H1 (cell line): ENCODE data around the gene RERE. TPM values are rescaled to one million over a fixed set of nuclear protein-coding genes. Genes with fewer than 3 reads are reported as not detected.

Experiments
- CTCF ChIA-PET: fragments of 300-600 bp; sonication (Branson Sonifier 250); formaldehyde crosslinking; loops from one replicate; lab custom pipeline; 2021; ENCODE audit not compliant: partially characterized antibody; lab: Charles Lee
- POLR2A ChIA-PET: fragments of 300-600 bp; sonication (Branson Sonifier 250); formaldehyde crosslinking; loops from one replicate; lab custom pipeline; 2021; ENCODE audit warnings: inconsistent platforms; ENCODE audit not compliant: partially characterized antibody; lab: Charles Lee
- DNase-seq, 2 experiments: peaks; one replicate each; pipeline versions ENCODE4 v3.0.0 to v3.0.0-alpha.2; 2010 to 2022; ENCODE audit warnings: low spot score in 2 of 2, low read depth in 1 of 2, mixed read lengths in 1 of 2
- FAIRE-seq: peaks from 2 replicates; lab custom pipeline; 2011; peaks lifted over from hg19 to GRCh38; lab: Jason Lieb, UNC
- H2AFZ ChIP-seq: 2 replicates; pipeline ENCODE4 v1.8.1; 2012; ENCODE audit warnings: low read length, inconsistent platforms
- H2AK5ac ChIP-seq: 2 replicates; pipeline ENCODE4 v1.6.1; 2013; ENCODE audit warnings: low read depth, low read length
- H2BK120ac ChIP-seq: replicated peaks from 2 replicates; pipeline ENCODE3; 2013; ENCODE audit warnings: low read depth, low read length, inconsistent platforms
- H2BK12ac ChIP-seq: 2 replicates; pipeline ENCODE4 v1.6.1; 2013; ENCODE audit warnings: low read depth, low read length
- H2BK15ac ChIP-seq: 2 replicates; pipeline ENCODE4 v1.6.1; 2013; ENCODE audit warnings: low read length
- H2BK20ac ChIP-seq: 2 replicates; pipeline ENCODE4 v1.6.1; 2013; ENCODE audit warnings: low read length
- H2BK5ac ChIP-seq: 2 replicates; pipeline ENCODE4 v1.6.1; 2013; ENCODE audit warnings: low read depth, low read length
- H3K14ac ChIP-seq: 2 replicates; pipeline ENCODE4 v1.6.1; 2013; ENCODE audit warnings: inconsistent platforms; ENCODE audit not compliant: insufficient read length
- H3K18ac ChIP-seq: 2 replicates; pipeline ENCODE4 v1.6.1; 2013; ENCODE audit warnings: low read length; ENCODE audit errors: extremely low read depth
- H3K23ac ChIP-seq: 2 replicates; pipeline ENCODE4 v1.6.1; 2013; ENCODE audit warnings: inconsistent platforms; ENCODE audit not compliant: insufficient read length
- H3K23me2 ChIP-seq: 2 replicates; pipeline ENCODE4 v1.6.1; 2013; ENCODE audit warnings: low read depth, low read length
- H3K27ac ChIP-seq: 2 replicates; pipeline ENCODE4 v1.6.1; 2011; ENCODE audit warnings: low read depth, low read length, inconsistent platforms
- H3K27me3 ChIP-seq, 4 experiments: replicated peaks in 1 of 4; 1 replicate in 1 of 4; 2 replicates in 3 of 4; pipeline versions ENCODE4 v1.6.1 to v1.8.1; 2011 to 2013; ENCODE audit warnings: low read length in 3 of 4, mild to moderate bottlenecking in 3 of 4, inconsistent platforms in 2 of 4, mixed read lengths in 2 of 4, moderate library complexity in 1 of 4; ENCODE audit not compliant: control insufficient read depth in 3 of 4, insufficient read depth in 3 of 4; ENCODE audit errors: extremely low read depth in 1 of 4
- H3K36me3 ChIP-seq, 4 experiments: 2 replicates each; pipeline versions ENCODE4 v1.6.1 to v1.8.1; 2011 to 2013; ENCODE audit warnings: mild to moderate bottlenecking in 4 of 4, low read length in 3 of 4, moderate library complexity in 2 of 4, control low read depth in 1 of 4, inconsistent platforms in 1 of 4; ENCODE audit not compliant: insufficient read depth in 4 of 4, control insufficient read depth in 2 of 4
- H3K4ac ChIP-seq: replicated peaks from 2 replicates; pipeline ENCODE3; 2013; ENCODE audit warnings: low read length, low read depth, mixed read lengths, inconsistent platforms; ENCODE audit not compliant: insufficient read length
- H3K4me1 ChIP-seq, 4 experiments: replicated peaks in 1 of 4; 1 replicate in 1 of 4; 2 replicates in 3 of 4; pipeline versions ENCODE4 v1.6.1 to v1.8.1; 2011 to 2013; ENCODE audit warnings: low read length in 3 of 4, inconsistent platforms in 2 of 4, mixed read lengths in 1 of 4; ENCODE audit not compliant: insufficient read depth in 4 of 4, control insufficient read depth in 3 of 4
- H3K4me2 ChIP-seq, 2 experiments: 2 replicates each; pipeline versions ENCODE4 v1.6.1 to v1.8.1; 2011 to 2013; ENCODE audit warnings: low read depth in 2 of 2, low read length in 2 of 2, control low read depth in 1 of 2, inconsistent platforms in 1 of 2, mild to moderate bottlenecking in 1 of 2; ENCODE audit not compliant: insufficient read depth in 1 of 2
- H3K4me3 ChIP-seq, 4 experiments: fragments of 200-600, 300-600 bp in 1 of 4; sonication (generic), shearing (Covaris generic), sonication (Bioruptor Twin) in 1 of 4; 2 replicates each; pipeline versions ENCODE4 v1.5.1 to v1.8.1; 2011 to 2016; ENCODE audit warnings: low read length in 4 of 4, low read depth in 3 of 4, control low read depth in 2 of 4, inconsistent platforms in 2 of 4, mild to moderate bottlenecking in 2 of 4, mixed read lengths in 1 of 4, moderate library complexity in 1 of 4; ENCODE audit not compliant: insufficient read depth in 2 of 4; ENCODE audit errors: extremely low read depth in 1 of 4
- H3K56ac ChIP-seq: replicated peaks from 2 replicates; pipeline ENCODE3; 2013; ENCODE audit warnings: low read depth, mild to moderate bottlenecking, mixed read lengths, low read length, inconsistent platforms; ENCODE audit not compliant: insufficient read length
- H3K79me1 ChIP-seq: 2 replicates; pipeline ENCODE4 v1.6.1; 2013; ENCODE audit warnings: low read depth, low read length, control low read depth
- H3K79me2 ChIP-seq, 2 experiments: 2 replicates each; pipeline versions ENCODE4 v1.6.1 to v1.8.1; 2012 to 2013; ENCODE audit warnings: low read length in 2 of 2, mild to moderate bottlenecking in 2 of 2, inconsistent platforms in 1 of 2; ENCODE audit not compliant: insufficient read depth in 2 of 2, control insufficient read depth in 1 of 2
- H3K9ac ChIP-seq, 4 experiments: replicated peaks in 1 of 4; 1 replicate in 1 of 4; 2 replicates in 3 of 4; pipeline versions ENCODE4 v1.6.1 to v1.8.1; 2011 to 2013; ENCODE audit warnings: low read depth in 3 of 4, low read length in 3 of 4, control low read depth in 2 of 4, mild to moderate bottlenecking in 2 of 4, moderate library complexity in 2 of 4, inconsistent platforms in 1 of 4; ENCODE audit errors: extremely low read depth in 1 of 4
- H3K9me3 ChIP-seq, 2 experiments: 2 replicates each; pipeline versions ENCODE4 v1.6.1 to v1.8.1; 2012 to 2013; ENCODE audit warnings: mild to moderate bottlenecking in 2 of 2, moderate library complexity in 2 of 2, control low read depth in 1 of 2, inconsistent platforms in 1 of 2, low read depth in 1 of 2, low read length in 1 of 2, mixed read lengths in 1 of 2; ENCODE audit not compliant: insufficient read depth in 2 of 2
- H4K20me1 ChIP-seq, 2 experiments: replicated peaks in 1 of 2; 2 replicates each; pipeline versions ENCODE3 to v1.8.1; 2011 to 2013; ENCODE audit warnings: inconsistent platforms in 2 of 2, low read length in 2 of 2, mild to moderate bottlenecking in 1 of 2; ENCODE audit not compliant: insufficient read depth in 2 of 2, control insufficient read depth in 1 of 2
- H4K5ac ChIP-seq: 2 replicates; pipeline ENCODE4 v1.6.1; 2013; ENCODE audit warnings: low read length, low read depth, mixed read lengths, inconsistent platforms; ENCODE audit not compliant: insufficient read length
- H4K8ac ChIP-seq: 2 replicates; pipeline ENCODE4 v1.8.0; 2013; ENCODE audit warnings: mild to moderate bottlenecking, moderate library complexity, low read length, inconsistent platforms; ENCODE audit not compliant: insufficient read depth; ENCODE audit errors: extremely low read depth
- H4K91ac ChIP-seq: replicated peaks from 2 replicates; pipeline ENCODE3; 2013; ENCODE audit warnings: low read length, mixed read lengths, inconsistent platforms; ENCODE audit not compliant: insufficient read length
- BACH1 ChIP-seq: IDR thresholded peaks from 2 replicates; pipeline ENCODE4 v1.6.1; 2012; ENCODE audit warnings: low read length, improper control_type of control experiment
- EGR1 ChIP-seq: IDR thresholded peaks from 2 replicates; pipeline ENCODE4 v1.6.1; 2011; ENCODE audit warnings: low read depth, low read length, borderline replicate concordance
- KDM4A ChIP-seq: IDR thresholded peaks from one replicate; pipeline ENCODE4 v1.7.1; 2012; ENCODE audit warnings: low read depth, mild to moderate bottlenecking, moderate library complexity, low read length, inconsistent platforms; ENCODE audit not compliant: severe bottlenecking
- KDM5A ChIP-seq: fragments of 200-600 bp; IDR thresholded peaks from 2 replicates; pipeline ENCODE4 v1.7.1; 2012; ENCODE audit warnings: mild to moderate bottlenecking, low read length, inconsistent platforms, mixed read lengths
- MAFK ChIP-seq: IDR thresholded peaks from 2 replicates; pipeline ENCODE4 v1.6.1; 2012; ENCODE audit warnings: low read depth, mild to moderate bottlenecking, improper control_type of control experiment, low read length
- POLR2AphosphoS5 ChIP-seq: IDR thresholded peaks from 2 replicates; pipeline ENCODE4 v1.6.1; 2011; ENCODE audit warnings: low read depth, low read length
- RFX5 ChIP-seq: IDR thresholded peaks from 2 replicates; pipeline ENCODE4 v1.6.1; 2011; ENCODE audit warnings: low read depth, low read length, improper control_type of control experiment, borderline replicate concordance
- ZNF274 ChIP-seq: IDR thresholded peaks from 2 replicates; pipeline ENCODE4 v1.7.0; 2012; ENCODE audit warnings: low read length, borderline replicate concordance; ENCODE audit errors: extremely low read depth
- WGBS, 2 experiments: shearing (Covaris generic) in 1 of 2; methylation state at CpG; one replicate each; pipeline versions ENCODE4 v1.1.6 to v1.1.7; 2013 to 2015; ENCODE audit warnings: low lambda C conversion rate in 2 of 2, mixed read lengths in 2 of 2, inconsistent platforms in 1 of 2, low coverage in 1 of 2, missing lambda C conversion rate in 1 of 2; ENCODE audit not compliant: insufficient replicate concordance in 2 of 2, insufficient coverage in 1 of 2, insufficient read length in 1 of 2; ENCODE audit errors: extremely low coverage in 1 of 2, missing lambda C conversion rate in 1 of 2; 5-methylcytosine and 5-hydroxymethylcytosine counted together
- polyA plus RNA-seq, 7 experiments: library from polyadenylated mRNA; depleted of rRNA in 3 of 7; stranded (reverse) in 5 of 7; unstranded in 2 of 7; fragments of >200 nt in 5 of 7; fragments of 200-250 nt in 2 of 7; gene quantifications; 1 replicate in 5 of 7; 2 replicates in 1 of 7; 4 replicates in 1 of 7; pipeline versions ENCODE4 v1.2.1 to v1.2.3, GENCODE V29; 2011 to 2013; ENCODE audit warnings: missing spikeins in 2 of 7, mixed read lengths in 2 of 7
- total RNA-seq: library from RNA; stranded (reverse); fragmentation: NEBNext Ultra II Directional; extraction: Animal tissue kit (Norgen Biotek cat#: 25700); gene quantifications from 2 replicates; pipeline ENCODE4 v1.2.1, GENCODE V29; 2021

The RERE gene
- total and polyA plus RNA-seq, 2 of the 8 experiments (the other 6 are each of a cell fraction or from before 2014, with no cell fraction given) = 15.3 to 142 TPM

DNA sequence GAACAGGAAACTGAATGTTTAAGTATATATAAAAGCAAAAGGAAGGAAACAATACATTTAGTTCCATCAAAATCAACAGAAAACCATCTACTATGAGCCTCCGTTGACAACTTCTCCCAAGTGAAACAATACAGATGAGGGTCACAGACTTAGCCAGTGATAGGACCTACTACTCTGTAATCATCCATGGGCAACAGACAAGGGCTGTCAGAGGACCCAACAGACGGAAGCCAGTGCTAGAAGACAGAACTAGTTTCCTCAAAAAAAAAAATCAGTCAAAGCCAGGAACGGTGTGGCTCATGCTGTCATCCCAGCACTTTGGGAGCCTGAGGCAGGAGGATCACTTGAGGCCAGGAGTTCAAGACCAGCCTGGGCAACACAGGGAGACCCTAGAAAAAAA lies 20.6 kb downstream of the RERE start:
- no peaks in the 10 kb centered on the region for H3K9me3 ChIP-seq
- H3K14ac ChIP-seq = no peak overlapping the region
- no peak overlapping the region for H4K8ac ChIP-seq
- no peaks in the 10 kb centered on the region for H3K36me3 ChIP-seq
- H4K91ac ChIP-seq = no peak overlapping the region
- H3K4me2 ChIP-seq = no peak overlapping the region
- no peak overlapping the region for H4K5ac ChIP-seq
- FAIRE-seq (no peak), DNase-seq (peak in 1 of 2 experiments; percentile 28)
- H3K79me2 ChIP-seq = peaks cover 0 to 74% of the 10 kb centered on the region in 2 experiments; a peak in 3 of 4 replicates
- H2BK5ac ChIP-seq = no peak overlapping the region
- POLR2A ChIA-PET = no interaction called here
- peaks cover 0 to 3% of the 10 kb centered on the region in 2 experiments for H4K20me1 ChIP-seq
- H2BK15ac ChIP-seq = no peak overlapping the region
- no peak for TF ChIP-seq KDM5A
- TF ChIP-seq MAFK = no peak
- TF ChIP-seq POLR2AphosphoS5 = no peak
- no peak for TF ChIP-seq RFX5
- TF ChIP-seq BACH1 = no peak
- TF ChIP-seq EGR1 = no peak
- TF ChIP-seq KDM4A = no peak
- TF ChIP-seq ZNF274 = no peak
- no peak overlapping the region for H3K56ac ChIP-seq
- H3K9ac ChIP-seq = no peak overlapping the region
- H3K23me2 ChIP-seq = no peaks in the 10 kb centered on the region
- no peak overlapping the region for H3K27ac ChIP-seq
- H2AK5ac ChIP-seq = no peak overlapping the region
- H3K79me1 ChIP-seq = peaks cover 6% of the 10 kb centered on the region; the same call in 1 of the 2 replicates
- H3K23ac ChIP-seq = no peak overlapping the region
- no peak overlapping the region for H3K18ac ChIP-seq
- WGBS, 2 experiments = 73% methylated on average over 3 of the region's 3 CpGs; no CpG with 5 or more reads in 1 of the 2 experiments
- H3K4me3 ChIP-seq = no peak overlapping the region
- peaks cover 0 to 11% (median 1%) of the 10 kb centered on the region in 4 experiments; a peak in 3 of 7 replicates for H3K4me1 ChIP-seq
- CTCF ChIA-PET = no interaction called here
- no peak overlapping the region for H2BK20ac ChIP-seq
- no peak overlapping the region for H2BK12ac ChIP-seq
- H2BK120ac ChIP-seq = no peak overlapping the region
- H2AFZ ChIP-seq = no peak overlapping the region
- no peaks in the 10 kb centered on the region for H3K27me3 ChIP-seq
- H3K4ac ChIP-seq = no peak overlapping the region
